Fibroblast of peridontal ligament (primary cell): ENCODE data around the gene MS4A2.
"Not testable (repeated sequence)": the region's sequence is repeated elsewhere in the genome, so short reads cannot be mapped to it uniquely, and the experiment has no call there.

Experiments
- DNase-seq: peaks from one replicate; pipeline ENCODE4 v3.0.0-alpha.2; 2010; ENCODE audit errors: extremely low read depth

Gene MS4A2

DNA sequence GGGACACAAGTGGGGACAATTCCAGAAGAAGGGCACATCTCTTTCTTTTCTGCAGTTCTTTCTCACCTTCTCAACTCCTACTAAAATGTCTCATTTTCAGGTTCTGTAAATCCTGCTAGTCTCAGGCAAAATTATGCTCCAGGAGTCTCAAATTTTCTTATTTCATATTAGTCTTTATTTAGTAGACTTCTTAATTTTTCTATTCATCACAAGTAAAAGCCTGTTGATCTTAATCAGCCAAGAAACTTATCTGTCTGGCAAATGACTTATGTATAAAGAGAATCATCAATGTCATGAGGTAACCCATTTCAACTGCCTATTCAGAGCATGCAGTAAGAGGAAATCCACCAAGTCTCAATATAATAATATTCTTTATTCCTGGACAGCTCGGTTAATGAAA, at the start of gene MS4A2:
Gene MS4A2, plus strand, starts transcription at position 301 of the 400 bp plus-strand sequence. CDS start 102 bp downstream, outside the sequence.
- DNase-seq, result no peak

DNA sequence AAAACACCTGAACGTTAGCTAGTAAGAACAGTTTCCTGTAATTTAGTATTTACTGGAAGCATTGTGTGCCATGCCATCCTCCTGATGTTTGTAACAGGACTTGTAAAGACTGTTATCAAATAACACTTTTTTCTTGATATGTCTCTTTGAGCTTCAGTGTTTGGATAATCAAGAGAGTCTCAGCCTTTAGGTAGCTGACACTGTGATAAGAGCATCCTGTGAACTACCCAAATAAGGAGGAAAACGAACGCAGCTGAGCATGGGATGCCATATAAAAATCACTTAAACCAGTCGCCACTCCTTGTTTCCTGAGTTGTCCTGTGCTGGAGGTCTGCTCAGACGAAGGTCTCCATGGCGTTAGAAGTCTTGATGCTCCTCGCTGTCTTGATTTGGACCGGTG, 48.4 kb upstream of the MS4A2 start, which contains the start of gene OOSP2:
Gene OOSP2, plus strand, starts transcription at position 301 of the 400 bp plus-strand sequence. Its CDS starts 51 bp downstream, at position 352.
- no peak for DNase-seq

- DNase-seq, result not testable (repeated sequence)
These were observed 38.0 kb upstream of the MS4A2 start for GRCh38 chr11:60050422-60050821.

DNA sequence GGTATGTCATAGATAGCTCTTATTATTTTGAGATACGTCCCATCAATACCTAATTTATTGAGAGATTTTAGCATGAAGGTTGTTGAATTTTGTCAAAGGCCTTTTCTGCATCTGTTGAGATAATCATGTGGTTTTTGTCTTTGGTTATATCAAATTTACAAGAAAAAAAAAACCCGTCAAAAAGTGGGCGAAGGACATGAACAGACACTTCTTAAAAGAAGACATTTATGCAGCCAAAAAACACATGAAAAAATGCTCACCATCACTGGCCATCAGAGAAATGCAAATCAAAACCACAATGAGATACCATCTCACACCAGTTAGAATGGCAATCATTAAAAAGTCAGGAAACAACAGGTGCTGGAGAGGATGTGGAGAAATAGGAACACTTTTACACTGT, 37.6 kb upstream of the MS4A2 start:
- DNase-seq, result not testable (repeated sequence)

DNA sequence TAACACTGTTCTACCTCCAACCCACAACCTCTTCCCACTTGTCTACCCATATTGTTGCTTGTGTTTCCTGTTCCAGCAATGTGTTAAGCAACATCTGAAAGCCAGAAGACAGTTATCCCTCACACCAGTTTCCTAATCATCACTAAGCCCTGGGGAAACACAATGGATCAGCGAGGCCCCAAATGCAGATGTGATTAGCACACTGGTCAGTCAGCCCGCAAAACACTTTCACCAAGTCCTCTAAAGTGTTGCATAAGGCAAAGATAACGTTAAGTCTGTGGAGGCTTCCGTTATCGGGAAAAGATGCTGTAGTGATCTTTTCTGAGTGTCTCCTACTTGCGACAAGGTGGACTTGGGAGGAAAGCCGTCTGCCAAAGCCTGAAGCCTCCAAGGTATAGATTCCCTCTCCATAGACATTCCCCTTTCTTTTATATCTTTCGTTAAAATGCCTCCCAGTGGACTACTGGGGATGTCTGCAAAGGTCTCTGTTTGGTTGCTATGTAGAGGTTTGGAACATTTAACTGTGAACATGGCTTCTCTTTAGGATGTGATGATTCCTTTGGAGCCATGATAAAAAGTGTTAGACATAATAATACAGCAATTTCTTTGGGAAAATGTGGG, 32.0 kb upstream of the MS4A2 start, which contains the start of gene MS4A3:
Gene MS4A3, plus strand, starts transcription at position 317 of the 621 bp plus-strand sequence. CDS start 4,496 bp downstream, outside the sequence.
- no peak for DNase-seq

DNA sequence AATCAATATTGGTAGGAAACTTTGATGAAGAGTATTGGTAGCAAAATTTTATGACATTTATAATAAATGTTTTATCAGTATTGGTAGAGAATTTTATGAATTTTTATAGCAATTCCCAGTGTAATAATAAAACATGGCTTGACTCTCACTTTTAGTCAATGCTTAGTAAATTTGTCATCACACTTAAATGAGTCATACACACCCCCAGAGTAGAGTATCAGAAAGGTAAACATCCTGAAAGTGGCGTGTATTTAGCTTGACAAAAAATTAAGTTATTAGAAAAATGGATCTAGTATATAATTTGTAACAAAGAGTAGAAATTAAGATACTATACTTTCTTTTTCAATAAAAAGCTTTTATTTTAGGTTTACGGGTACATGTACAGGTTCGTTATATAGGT, 29.4 kb upstream of the MS4A2 start:
- DNase-seq, result no peak

GRCh38 chr11:60059521-60060240, 28.8 kb upstream of the MS4A2 start:
- DNase-seq, result no peak

DNA sequence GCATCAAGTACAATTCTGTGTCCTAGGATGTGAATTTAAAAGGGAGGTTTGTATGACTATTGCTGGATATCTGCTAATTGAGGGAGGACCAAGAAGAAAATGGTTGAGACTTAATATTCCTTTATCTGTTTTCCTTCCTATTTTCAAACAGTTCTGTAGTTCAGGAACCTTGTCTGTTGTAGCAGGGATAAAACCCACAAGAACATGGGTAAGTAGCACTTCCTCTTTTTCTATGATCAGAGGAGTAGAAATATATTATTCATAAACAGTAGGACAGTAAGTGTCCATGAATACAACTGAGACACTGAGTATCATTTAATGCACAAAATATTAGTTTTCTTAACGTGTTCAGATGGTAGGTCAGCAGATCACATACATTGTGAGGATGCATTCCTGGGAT, 24.4 kb upstream of the MS4A2 start:
- no peak for DNase-seq

DNA sequence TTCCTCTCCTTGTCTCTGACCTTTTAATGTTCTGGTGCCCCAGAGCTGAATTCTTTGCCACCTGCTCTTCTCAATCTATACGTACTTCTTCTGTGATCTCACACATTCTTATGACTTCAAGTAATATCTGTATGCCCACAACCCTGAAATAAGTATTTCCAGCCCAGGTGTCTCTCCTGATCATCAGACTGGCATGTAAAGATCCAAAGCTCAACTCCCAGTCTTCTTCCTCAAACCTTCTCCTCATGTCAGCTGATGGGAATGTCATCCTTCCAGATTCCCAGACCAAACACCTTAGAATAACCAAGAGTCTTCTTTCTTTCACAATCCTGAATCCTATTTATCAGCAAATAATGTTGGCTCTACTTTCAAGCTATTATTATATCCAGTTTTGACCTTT, 22.7 kb upstream of the MS4A2 start:
- no peak for DNase-seq

GRCh38 chr11:60069450-60069849, 19.0 kb upstream of the MS4A2 start:
- DNase-seq, result no peak

DNA sequence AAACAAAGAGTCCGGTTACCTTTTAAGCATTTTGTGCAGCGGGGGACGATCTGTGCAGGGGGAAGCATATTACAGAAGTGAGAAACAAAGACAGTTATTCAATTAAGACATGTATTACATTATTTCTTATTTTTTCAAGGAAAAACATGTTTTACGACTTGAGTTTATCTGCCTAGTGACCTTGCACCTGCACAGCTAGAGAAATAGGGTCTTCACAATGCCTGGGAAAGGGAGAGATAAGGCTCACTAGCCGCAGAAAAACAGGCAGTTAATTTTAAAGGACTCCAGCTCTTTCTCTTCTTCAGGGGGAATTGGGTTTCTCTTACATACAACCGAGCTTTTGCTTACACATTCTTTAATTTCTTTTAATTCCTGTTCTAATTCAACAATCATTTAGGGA, 16.8 kb upstream of the MS4A2 start:
- not testable (repeated sequence) for DNase-seq

GRCh38 chr11:60077216-60077817, 11.1 kb upstream of the MS4A2 start:
- no peak for DNase-seq

DNA sequence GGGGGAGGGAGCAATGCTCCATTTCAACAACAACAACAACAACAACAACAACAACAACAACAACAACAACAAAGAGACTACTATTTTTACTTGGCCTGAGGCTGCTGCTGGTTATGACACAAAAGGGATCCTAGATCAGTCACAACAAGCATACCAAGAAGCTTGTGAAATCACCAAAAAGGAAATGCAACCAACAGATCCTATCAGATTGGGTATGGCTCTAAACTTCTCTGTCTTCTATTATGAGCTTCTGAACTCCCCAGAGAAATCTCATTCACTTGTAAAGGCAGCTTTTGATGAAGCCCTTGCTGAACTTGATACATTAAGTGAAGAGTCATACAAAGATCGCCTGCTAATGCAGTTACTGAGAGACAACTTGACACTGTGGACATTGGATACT, 10.5 kb upstream of the MS4A2 start:
- DNase-seq, result no peak

DNA sequence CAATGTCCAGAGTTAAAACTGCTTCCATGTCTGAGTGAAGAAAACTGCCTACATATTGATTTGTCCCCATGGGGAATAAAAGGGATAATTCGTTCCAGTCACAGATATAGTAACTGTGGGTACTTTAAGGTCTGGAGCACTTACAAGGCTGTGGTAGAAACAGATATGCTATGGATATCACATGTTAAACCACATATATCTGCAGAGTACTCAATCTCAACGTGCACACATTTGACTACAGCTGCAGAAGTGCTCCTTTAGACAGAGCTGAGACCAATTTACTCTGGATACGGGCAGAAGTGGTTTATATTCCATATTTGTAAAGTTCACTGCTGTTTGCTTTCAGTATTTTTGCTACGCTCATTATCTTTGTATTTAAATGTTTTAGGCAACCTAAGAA, 9.7 kb upstream of the MS4A2 start:
- DNase-seq, result no peak

DNA sequence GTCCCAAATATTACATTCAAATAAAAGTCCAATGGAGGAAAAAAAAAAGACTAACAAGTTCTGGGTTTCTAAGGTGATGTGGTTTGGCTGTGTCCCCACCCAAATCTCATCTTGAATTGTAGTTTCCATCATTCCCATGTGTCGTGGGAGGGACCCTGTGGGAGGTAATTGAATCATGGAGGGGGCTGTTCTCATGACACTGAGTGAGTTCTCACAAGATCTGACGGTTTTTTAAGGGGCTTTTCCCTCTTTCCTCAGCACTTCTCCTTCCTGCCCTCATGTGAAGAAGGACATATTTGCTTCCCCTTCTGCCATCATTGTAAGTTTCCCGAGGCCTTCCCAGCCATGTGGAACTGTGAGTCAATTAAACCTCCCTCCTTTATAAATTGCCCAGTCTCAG, 7.9 kb upstream of the MS4A2 start:
- DNase-seq, result no peak

DNA sequence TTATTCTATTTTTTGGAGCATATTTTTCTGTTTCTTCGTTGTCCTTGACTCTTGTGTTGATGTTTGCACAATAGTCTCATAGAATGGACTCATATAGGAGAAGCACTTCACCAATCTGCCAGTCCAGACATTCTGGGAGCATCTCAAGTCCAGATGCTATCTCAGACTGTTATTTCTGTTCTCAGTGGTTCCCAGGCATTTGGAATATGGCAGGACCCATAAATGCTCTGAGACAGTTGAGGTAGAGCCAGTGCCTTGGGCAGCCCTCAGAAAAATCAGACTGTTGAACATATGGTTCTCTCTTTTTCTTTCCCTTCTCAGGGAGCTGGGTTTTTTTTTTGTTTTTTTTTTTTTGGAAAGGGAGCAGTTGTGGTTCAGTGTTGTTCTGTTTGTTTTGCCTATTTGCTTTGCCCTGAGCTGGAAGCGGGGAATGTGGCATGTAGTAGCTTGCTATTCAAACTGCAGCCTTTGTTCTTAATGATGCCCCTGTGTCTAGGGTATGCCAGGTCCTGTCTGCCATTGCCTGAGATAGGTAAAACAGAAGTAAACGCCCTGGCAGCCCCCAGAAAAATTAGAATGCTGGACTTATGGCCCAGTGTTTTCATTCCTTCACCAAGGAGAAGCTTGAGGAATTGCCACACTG, 3.7 kb upstream of the MS4A2 start:
- no peak for DNase-seq

DNA sequence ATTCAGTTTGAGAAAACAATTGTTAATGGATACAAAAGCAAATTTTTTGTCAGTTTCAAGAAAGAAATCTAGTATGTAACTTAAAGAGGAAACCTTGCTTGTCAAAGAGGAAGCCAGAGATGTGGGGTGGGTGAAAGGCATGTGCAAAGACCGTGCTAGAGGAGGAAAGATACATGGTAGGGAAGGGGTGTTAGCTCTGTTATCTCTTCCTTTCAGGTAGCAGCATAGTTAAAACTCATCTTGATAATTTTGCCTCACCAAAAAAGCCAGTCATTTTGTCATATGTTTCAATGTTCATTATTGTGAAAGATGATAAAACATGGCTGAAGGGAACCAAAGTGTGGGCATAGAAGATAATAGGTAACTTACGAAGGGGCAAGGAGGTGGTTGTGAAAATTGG, 2.6 kb upstream of the MS4A2 start:
- DNase-seq, result no peak

DNA sequence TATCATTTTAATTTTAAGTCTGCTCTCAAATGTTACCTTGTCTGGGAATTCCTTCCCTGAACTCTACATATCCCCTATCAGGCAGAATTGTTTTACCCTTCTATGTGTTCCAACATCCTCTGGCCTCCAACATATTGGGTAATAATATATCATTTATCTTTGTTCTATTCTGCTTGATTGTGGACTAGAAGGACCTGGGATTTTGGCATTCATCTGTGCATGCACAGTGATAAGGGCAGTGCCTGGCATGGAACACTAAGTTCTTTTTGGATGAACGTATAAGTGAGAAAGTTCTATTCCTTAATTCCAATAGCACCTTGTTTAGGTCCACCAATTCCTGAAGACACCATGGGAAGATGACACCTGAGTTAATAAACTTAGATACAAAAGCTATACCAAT, 1.2 kb upstream of the MS4A2 start:
- DNase-seq, result no peak

- DNase-seq, result no peak
These were observed 7.1 kb downstream of the MS4A2 start for GRCh38 chr11:60095477-60096120.

GRCh38 chr11:60097189-60097588, 8.7 kb downstream of the MS4A2 start:
- DNase-seq, result no peak

DNA sequence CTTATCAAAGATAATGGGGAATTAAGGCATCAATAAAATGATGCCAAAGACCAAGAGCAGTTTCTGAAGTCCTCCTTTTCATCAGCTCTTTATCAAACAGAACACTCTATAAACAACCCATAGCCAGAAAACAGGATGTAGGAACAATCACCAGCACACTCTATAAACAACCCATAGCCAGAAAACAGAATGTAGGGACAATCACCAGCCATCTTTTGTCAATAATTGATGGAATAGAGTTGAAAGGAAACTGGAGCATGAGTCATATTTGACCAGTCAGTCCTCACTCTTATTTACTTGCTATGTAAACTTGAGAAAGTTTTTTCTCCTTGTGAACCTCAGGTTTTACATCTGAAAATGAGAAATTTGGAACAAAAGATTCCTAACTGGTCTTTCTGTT, 10.0 kb downstream of the MS4A2 start:
- DNase-seq, result no peak

- DNase-seq, result no peak
These were observed 12.1 kb downstream of the MS4A2 start for GRCh38 chr11:60100516-60100915.
